Endothelial cell of hepatic sinusoid (primary cell): ENCODE measurements around the gene ITIH2.
"Not testable (repeated sequence)": the region's sequence is repeated elsewhere in the genome, so short reads cannot be mapped to it uniquely, and the experiment has no call there.

ENCODE experiments used
- in situ Hi-C: cut with HindIII; loops from 2 replicates; pipeline ENCODE4 v1.10.0; 2017; ENCODE audit warnings: low sequenced_read_pairs

Gene ITIH2

GRCh38 chr10:7703140-7703539 is at the start of gene ITIH2:
ITIH2 (plus strand) TSS chr10:7703316; CDS start chr10:7703435, 119 bp downstream.
- in situ Hi-C loops: no loop called here

- in situ Hi-C loops: not testable (repeated sequence)
Measured at GRCh38 chr10:7657079-7657478, 46.0 kb upstream of the ITIH2 start.

GRCh38 chr10:7657552-7657951 is 45.6 kb upstream of the ITIH2 start:
- in situ Hi-C loops: no loop called here

GRCh38 chr10:7659560-7659959 is 43.6 kb upstream of the ITIH2 start:
- in situ Hi-C loops: no loop called here

- in situ Hi-C loops: no loop called here
Measured at GRCh38 chr10:7662522-7662921, 40.6 kb upstream of the ITIH2 start.

- in situ Hi-C loops: no loop called here
Measured at GRCh38 chr10:7664707-7665106, 38.4 kb upstream of the ITIH2 start.

GRCh38 chr10:7665767-7666166 is 37.3 kb upstream of the ITIH2 start:
- in situ Hi-C loops: no loop called here

- in situ Hi-C loops: no loop called here
Measured at GRCh38 chr10:7666253-7667023, 36.7 kb upstream of the ITIH2 start, which contains the start of gene ITIH5. ITIH5 (minus strand) TSS chr10:7666966; CDS start chr10:7666892, 74 bp downstream.

- in situ Hi-C loops: no loop called here
Measured at GRCh38 chr10:7667262-7668141, 35.6 kb upstream of the ITIH2 start.

- in situ Hi-C loops: no loop called here
Measured at GRCh38 chr10:7670157-7670556, 33.0 kb upstream of the ITIH2 start.

- in situ Hi-C loops: no loop called here
Measured at GRCh38 chr10:7672341-7673134, 30.6 kb upstream of the ITIH2 start.

GRCh38 chr10:7679256-7679655 is 23.9 kb upstream of the ITIH2 start:
- in situ Hi-C loops: no loop called here

- in situ Hi-C loops: loop anchor here (10.0 kb wide), 1 partner anchor 145 kb away; no protein-coding TSS in a partner anchor
Measured at GRCh38 chr10:7680078-7680477, 23.0 kb upstream of the ITIH2 start.

GRCh38 chr10:7686351-7687171 is 16.6 kb upstream of the ITIH2 start:
- in situ Hi-C loops: loop anchor here (10.0 kb wide), 1 partner anchor 152 kb away; no protein-coding TSS in a partner anchor

GRCh38 chr10:7687228-7687907 is 15.7 kb upstream of the ITIH2 start:
- in situ Hi-C loops: loop anchor here (10.0 kb wide), 1 partner anchor 153 kb away; no protein-coding TSS in a partner anchor

GRCh38 chr10:7689591-7689990 is 13.5 kb upstream of the ITIH2 start:
- in situ Hi-C loops: loop anchor here (10.0 kb wide), 1 partner anchor 155 kb away; no protein-coding TSS in a partner anchor

GRCh38 chr10:7690885-7691597 is 12.1 kb upstream of the ITIH2 start:
- in situ Hi-C loops: not testable (repeated sequence)

- in situ Hi-C loops: not testable (repeated sequence)
Measured at GRCh38 chr10:7692368-7692767, 10.7 kb upstream of the ITIH2 start.

- in situ Hi-C loops: not testable (repeated sequence)
Measured at GRCh38 chr10:7693194-7693593, 9.9 kb upstream of the ITIH2 start.
